H1 (cell line): ENCODE measurements around the gene CEND1. TPM values are rescaled to one million over a fixed set of nuclear protein-coding genes. Genes with fewer than 3 reads are reported as not detected.

ENCODE experiments used
- CTCF ChIA-PET: fragments of 300-600 bp; sonication (Branson Sonifier 250); formaldehyde crosslinking; loops from one replicate; lab custom pipeline; 2021; ENCODE audit not compliant: partially characterized antibody; lab: Charles Lee
- POLR2A ChIA-PET: fragments of 300-600 bp; sonication (Branson Sonifier 250); formaldehyde crosslinking; loops from one replicate; lab custom pipeline; 2021; ENCODE audit warnings: inconsistent platforms; ENCODE audit not compliant: partially characterized antibody; lab: Charles Lee
- DNase-seq, 2 experiments: peaks; one replicate each; pipeline versions ENCODE4 v3.0.0 to v3.0.0-alpha.2; 2010 to 2022; ENCODE audit warnings: low spot score in 2 of 2, low read depth in 1 of 2, mixed read lengths in 1 of 2
- FAIRE-seq: peaks from 2 replicates; lab custom pipeline; 2011; peaks lifted over from hg19 to GRCh38; lab: Jason Lieb, UNC
- H2AFZ ChIP-seq: 2 replicates; pipeline ENCODE4 v1.8.1; 2012; ENCODE audit warnings: low read length, inconsistent platforms
- H2AK5ac ChIP-seq: 2 replicates; pipeline ENCODE4 v1.6.1; 2013; ENCODE audit warnings: low read depth, low read length
- H2BK120ac ChIP-seq: replicated peaks from 2 replicates; pipeline ENCODE3; 2013; ENCODE audit warnings: low read depth, low read length, inconsistent platforms
- H2BK12ac ChIP-seq: 2 replicates; pipeline ENCODE4 v1.6.1; 2013; ENCODE audit warnings: low read depth, low read length
- H2BK15ac ChIP-seq: 2 replicates; pipeline ENCODE4 v1.6.1; 2013; ENCODE audit warnings: low read length
- H2BK20ac ChIP-seq: 2 replicates; pipeline ENCODE4 v1.6.1; 2013; ENCODE audit warnings: low read length
- H2BK5ac ChIP-seq: 2 replicates; pipeline ENCODE4 v1.6.1; 2013; ENCODE audit warnings: low read depth, low read length
- H3K14ac ChIP-seq: 2 replicates; pipeline ENCODE4 v1.6.1; 2013; ENCODE audit warnings: inconsistent platforms; ENCODE audit not compliant: insufficient read length
- H3K18ac ChIP-seq: 2 replicates; pipeline ENCODE4 v1.6.1; 2013; ENCODE audit warnings: low read length; ENCODE audit errors: extremely low read depth
- H3K23ac ChIP-seq: 2 replicates; pipeline ENCODE4 v1.6.1; 2013; ENCODE audit warnings: inconsistent platforms; ENCODE audit not compliant: insufficient read length
- H3K23me2 ChIP-seq: 2 replicates; pipeline ENCODE4 v1.6.1; 2013; ENCODE audit warnings: low read depth, low read length
- H3K27ac ChIP-seq: 2 replicates; pipeline ENCODE4 v1.6.1; 2011; ENCODE audit warnings: low read depth, low read length, inconsistent platforms
- H3K27me3 ChIP-seq, 4 experiments: replicated peaks in 1 of 4; 1 replicate in 1 of 4; 2 replicates in 3 of 4; pipeline versions ENCODE4 v1.6.1 to v1.8.1; 2011 to 2013; ENCODE audit warnings: low read length in 3 of 4, mild to moderate bottlenecking in 3 of 4, inconsistent platforms in 2 of 4, mixed read lengths in 2 of 4, moderate library complexity in 1 of 4; ENCODE audit not compliant: control insufficient read depth in 3 of 4, insufficient read depth in 3 of 4; ENCODE audit errors: extremely low read depth in 1 of 4
- H3K36me3 ChIP-seq, 4 experiments: 2 replicates each; pipeline versions ENCODE4 v1.6.1 to v1.8.1; 2011 to 2013; ENCODE audit warnings: mild to moderate bottlenecking in 4 of 4, low read length in 3 of 4, moderate library complexity in 2 of 4, control low read depth in 1 of 4, inconsistent platforms in 1 of 4; ENCODE audit not compliant: insufficient read depth in 4 of 4, control insufficient read depth in 2 of 4
- H3K4ac ChIP-seq: replicated peaks from 2 replicates; pipeline ENCODE3; 2013; ENCODE audit warnings: low read length, low read depth, mixed read lengths, inconsistent platforms; ENCODE audit not compliant: insufficient read length
- H3K4me1 ChIP-seq, 4 experiments: replicated peaks in 1 of 4; 1 replicate in 1 of 4; 2 replicates in 3 of 4; pipeline versions ENCODE4 v1.6.1 to v1.8.1; 2011 to 2013; ENCODE audit warnings: low read length in 3 of 4, inconsistent platforms in 2 of 4, mixed read lengths in 1 of 4; ENCODE audit not compliant: insufficient read depth in 4 of 4, control insufficient read depth in 3 of 4
- H3K4me2 ChIP-seq, 2 experiments: 2 replicates each; pipeline versions ENCODE4 v1.6.1 to v1.8.1; 2011 to 2013; ENCODE audit warnings: low read depth in 2 of 2, low read length in 2 of 2, control low read depth in 1 of 2, inconsistent platforms in 1 of 2, mild to moderate bottlenecking in 1 of 2; ENCODE audit not compliant: insufficient read depth in 1 of 2
- H3K4me3 ChIP-seq, 4 experiments: fragments of 200-600, 300-600 bp in 1 of 4; sonication (generic), shearing (Covaris generic), sonication (Bioruptor Twin) in 1 of 4; 2 replicates each; pipeline versions ENCODE4 v1.5.1 to v1.8.1; 2011 to 2016; ENCODE audit warnings: low read length in 4 of 4, low read depth in 3 of 4, control low read depth in 2 of 4, inconsistent platforms in 2 of 4, mild to moderate bottlenecking in 2 of 4, mixed read lengths in 1 of 4, moderate library complexity in 1 of 4; ENCODE audit not compliant: insufficient read depth in 2 of 4; ENCODE audit errors: extremely low read depth in 1 of 4
- H3K56ac ChIP-seq: replicated peaks from 2 replicates; pipeline ENCODE3; 2013; ENCODE audit warnings: low read depth, mild to moderate bottlenecking, mixed read lengths, low read length, inconsistent platforms; ENCODE audit not compliant: insufficient read length
- H3K79me1 ChIP-seq: 2 replicates; pipeline ENCODE4 v1.6.1; 2013; ENCODE audit warnings: low read depth, low read length, control low read depth
- H3K79me2 ChIP-seq, 2 experiments: 2 replicates each; pipeline versions ENCODE4 v1.6.1 to v1.8.1; 2012 to 2013; ENCODE audit warnings: low read length in 2 of 2, mild to moderate bottlenecking in 2 of 2, inconsistent platforms in 1 of 2; ENCODE audit not compliant: insufficient read depth in 2 of 2, control insufficient read depth in 1 of 2
- H3K9ac ChIP-seq, 4 experiments: replicated peaks in 1 of 4; 1 replicate in 1 of 4; 2 replicates in 3 of 4; pipeline versions ENCODE4 v1.6.1 to v1.8.1; 2011 to 2013; ENCODE audit warnings: low read depth in 3 of 4, low read length in 3 of 4, control low read depth in 2 of 4, mild to moderate bottlenecking in 2 of 4, moderate library complexity in 2 of 4, inconsistent platforms in 1 of 4; ENCODE audit errors: extremely low read depth in 1 of 4
- H3K9me3 ChIP-seq, 2 experiments: 2 replicates each; pipeline versions ENCODE4 v1.6.1 to v1.8.1; 2012 to 2013; ENCODE audit warnings: mild to moderate bottlenecking in 2 of 2, moderate library complexity in 2 of 2, control low read depth in 1 of 2, inconsistent platforms in 1 of 2, low read depth in 1 of 2, low read length in 1 of 2, mixed read lengths in 1 of 2; ENCODE audit not compliant: insufficient read depth in 2 of 2
- H4K20me1 ChIP-seq, 2 experiments: replicated peaks in 1 of 2; 2 replicates each; pipeline versions ENCODE3 to v1.8.1; 2011 to 2013; ENCODE audit warnings: inconsistent platforms in 2 of 2, low read length in 2 of 2, mild to moderate bottlenecking in 1 of 2; ENCODE audit not compliant: insufficient read depth in 2 of 2, control insufficient read depth in 1 of 2
- H4K5ac ChIP-seq: 2 replicates; pipeline ENCODE4 v1.6.1; 2013; ENCODE audit warnings: low read length, low read depth, mixed read lengths, inconsistent platforms; ENCODE audit not compliant: insufficient read length
- H4K8ac ChIP-seq: 2 replicates; pipeline ENCODE4 v1.8.0; 2013; ENCODE audit warnings: mild to moderate bottlenecking, moderate library complexity, low read length, inconsistent platforms; ENCODE audit not compliant: insufficient read depth; ENCODE audit errors: extremely low read depth
- H4K91ac ChIP-seq: replicated peaks from 2 replicates; pipeline ENCODE3; 2013; ENCODE audit warnings: low read length, mixed read lengths, inconsistent platforms; ENCODE audit not compliant: insufficient read length
- BACH1 ChIP-seq: IDR thresholded peaks from 2 replicates; pipeline ENCODE4 v1.6.1; 2012; ENCODE audit warnings: low read length, improper control_type of control experiment
- CHD1 ChIP-seq: IDR thresholded peaks from 2 replicates; pipeline ENCODE4 v1.6.1; 2012; ENCODE audit warnings: low read depth, low read length, improper control_type of control experiment
- E2F6 ChIP-seq: IDR thresholded peaks from 2 replicates; pipeline ENCODE4 v1.6.1; 2012; ENCODE audit warnings: inconsistent platforms
- MAX ChIP-seq: IDR thresholded peaks from 2 replicates; pipeline ENCODE4 v1.6.1; 2012; ENCODE audit warnings: inconsistent platforms
- NANOG ChIP-seq: IDR thresholded peaks from 2 replicates; pipeline ENCODE4 v1.6.1; 2011; ENCODE audit warnings: low read length, low read depth, mild to moderate bottlenecking, inconsistent platforms; ENCODE audit not compliant: insufficient read depth, poor library complexity, severe bottlenecking
- RNF2 ChIP-seq: fragments of 200-900, 300-1000 bp; sonication (generic); IDR thresholded peaks from 2 replicates; pipeline ENCODE4 v1.7.1; 2016; ENCODE audit warnings: borderline replicate concordance, low read depth, mild to moderate bottlenecking, antibody characterized with exemption, low read length; ENCODE audit not compliant: poor library complexity, severe bottlenecking; ENCODE audit errors: missing control alignments
- SAP30 ChIP-seq: fragments of 300-600 bp; sonication (generic); IDR thresholded peaks from 2 replicates; pipeline ENCODE4 v1.7.1; 2012; ENCODE audit warnings: low read length, moderate library complexity, mild to moderate bottlenecking, inconsistent platforms; ENCODE audit not compliant: insufficient read depth, insufficient replicate concordance
- SIN3A ChIP-seq, 2 experiments: IDR thresholded peaks in 1 of 2; conservative IDR thresholded peaks in 1 of 2; 2 replicates each; pipeline ENCODE4 v1.6.1; 2011 to 2012; ENCODE audit warnings: low read length in 2 of 2, improper control_type of control experiment in 1 of 2, low read depth in 1 of 2, mild to moderate bottlenecking in 1 of 2
- SIX5 ChIP-seq: IDR thresholded peaks from 2 replicates; pipeline ENCODE4 v1.6.1; 2011; ENCODE audit warnings: mild to moderate bottlenecking, low read depth, low read length
- TAF7 ChIP-seq: optimal IDR thresholded peaks from 2 replicates; pipeline ENCODE3; 2011; ENCODE audit warnings: low read depth, mild to moderate bottlenecking, inconsistent platforms, low read length, moderate library complexity, borderline replicate concordance
- WGBS, 2 experiments: shearing (Covaris generic) in 1 of 2; methylation state at CpG; one replicate each; pipeline versions ENCODE4 v1.1.6 to v1.1.7; 2013 to 2015; ENCODE audit warnings: low lambda C conversion rate in 2 of 2, mixed read lengths in 2 of 2, inconsistent platforms in 1 of 2, low coverage in 1 of 2, missing lambda C conversion rate in 1 of 2; ENCODE audit not compliant: insufficient replicate concordance in 2 of 2, insufficient coverage in 1 of 2, insufficient read length in 1 of 2; ENCODE audit errors: extremely low coverage in 1 of 2, missing lambda C conversion rate in 1 of 2; 5-methylcytosine and 5-hydroxymethylcytosine counted together
- polyA plus RNA-seq, 7 experiments: library from polyadenylated mRNA; depleted of rRNA in 3 of 7; stranded (reverse) in 5 of 7; unstranded in 2 of 7; fragments of >200 nt in 5 of 7; fragments of 200-250 nt in 2 of 7; gene quantifications; 1 replicate in 5 of 7; 2 replicates in 1 of 7; 4 replicates in 1 of 7; pipeline versions ENCODE4 v1.2.1 to v1.2.3, GENCODE V29; 2011 to 2013; ENCODE audit warnings: missing spikeins in 2 of 7, mixed read lengths in 2 of 7
- total RNA-seq: library from RNA; stranded (reverse); fragmentation: NEBNext Ultra II Directional; extraction: Animal tissue kit (Norgen Biotek cat#: 25700); gene quantifications from 2 replicates; pipeline ENCODE4 v1.2.1, GENCODE V29; 2021

CEND1 gene
- total and polyA plus RNA-seq, 2 of the 8 experiments (the other 6 are each of a cell fraction or from before 2014, with no cell fraction given): 0.82 to 5.0 TPM

GRCh38 chr11:799641-800316, 9.9 kb upstream of the CEND1 start:
- Histone ChIP-seq H3K18ac (no peak overlapping the region), H2AFZ (no peak overlapping the region), H2BK5ac (no peak overlapping the region), H3K4me2 (no peak overlapping the region), H3K27ac (no peak overlapping the region), H3K36me3 (peaks cover 3 to 30% (median 6%) of the 10 kb centered on the region in 4 experiments; a peak in 5 of 8 replicates), H4K91ac (no peak overlapping the region), H3K79me1 (peaks cover 5% of the 10 kb centered on the region; the same call in 1 of the 2 replicates), H3K14ac (no peak overlapping the region), H4K20me1 (peaks cover 0 to 13% of the 10 kb centered on the region in 2 experiments), H3K9me3 (no peaks in the 10 kb centered on the region), H3K4me3 (no peak overlapping the region), H4K8ac (no peak overlapping the region), H3K23me2 (peaks cover 12% of the 10 kb centered on the region), H3K23ac (no peak overlapping the region), H3K27me3 (no peaks in the 10 kb centered on the region; a peak in 1 of 7 replicates), H3K4me1 (peaks cover 4 to 28% (median 20%) of the 10 kb centered on the region in 4 experiments), H3K4ac (no peak overlapping the region), H3K9ac (no peak overlapping the region), H2AK5ac (no peak overlapping the region), H4K5ac (no peak overlapping the region), H2BK15ac (no peak overlapping the region), H2BK20ac (no peak overlapping the region), H3K79me2 (peaks cover 0 to 5% of the 10 kb centered on the region in 2 experiments; a peak in 1 of 4 replicates), H2BK120ac (no peak overlapping the region), H3K56ac (no peak overlapping the region), H2BK12ac (no peak overlapping the region)
- FAIRE-seq (no peak), DNase-seq (no peak)
- WGBS, 2 experiments: 94% methylated on average over 27 of the region's 32 CpGs; no CpG with 5 or more reads in 1 of the 2 experiments
- CTCF ChIA-PET: interaction anchor here (0.8 to 1.3 kb wide), 6 partner anchors 16 to 47 kb away, joined by 3 to 5 read pairs (median 3); no protein-coding TSS in a partner anchor
- POLR2A ChIA-PET: interaction anchor here (0.6 to 53.0 kb wide), 4 partner anchors 9 to 30 kb away, joined by 3 to 1917 read pairs (median 17); partner anchors contain the start of genes CD151, CRACR2B, PNPLA2 and POLR2L
- TF ChIP-seq NANOG (no peak), SIX5 (no peak), RNF2 (no peak), SIN3A (conservative IDR thresholded peaks at IDR 0.05 in 1 of 2, IDR thresholded peaks at IDR 0.05 in 1 of 2; ENCODE audit: low read depth in 1 of 2, low read length in 2 of 2) (no peak), CHD1 (no peak), E2F6 (no peak), TAF7 (no peak), SAP30 (no peak), MAX (no peak), BACH1 (no peak)
